SH-SY5Y (cell line): ENCODE data around the gene RND2.

Experiments
- GATA2 ChIP-seq: IDR thresholded peaks from 2 replicates; pipeline ENCODE4 v1.6.1; 2011; ENCODE audit warnings: mild to moderate bottlenecking, low read depth, low read length
- GATA3 ChIP-seq: IDR thresholded peaks from 2 replicates; pipeline ENCODE4 v1.6.1; 2011; ENCODE audit warnings: low read depth, mild to moderate bottlenecking, low read length, moderate library complexity

The RND2 gene

DNA sequence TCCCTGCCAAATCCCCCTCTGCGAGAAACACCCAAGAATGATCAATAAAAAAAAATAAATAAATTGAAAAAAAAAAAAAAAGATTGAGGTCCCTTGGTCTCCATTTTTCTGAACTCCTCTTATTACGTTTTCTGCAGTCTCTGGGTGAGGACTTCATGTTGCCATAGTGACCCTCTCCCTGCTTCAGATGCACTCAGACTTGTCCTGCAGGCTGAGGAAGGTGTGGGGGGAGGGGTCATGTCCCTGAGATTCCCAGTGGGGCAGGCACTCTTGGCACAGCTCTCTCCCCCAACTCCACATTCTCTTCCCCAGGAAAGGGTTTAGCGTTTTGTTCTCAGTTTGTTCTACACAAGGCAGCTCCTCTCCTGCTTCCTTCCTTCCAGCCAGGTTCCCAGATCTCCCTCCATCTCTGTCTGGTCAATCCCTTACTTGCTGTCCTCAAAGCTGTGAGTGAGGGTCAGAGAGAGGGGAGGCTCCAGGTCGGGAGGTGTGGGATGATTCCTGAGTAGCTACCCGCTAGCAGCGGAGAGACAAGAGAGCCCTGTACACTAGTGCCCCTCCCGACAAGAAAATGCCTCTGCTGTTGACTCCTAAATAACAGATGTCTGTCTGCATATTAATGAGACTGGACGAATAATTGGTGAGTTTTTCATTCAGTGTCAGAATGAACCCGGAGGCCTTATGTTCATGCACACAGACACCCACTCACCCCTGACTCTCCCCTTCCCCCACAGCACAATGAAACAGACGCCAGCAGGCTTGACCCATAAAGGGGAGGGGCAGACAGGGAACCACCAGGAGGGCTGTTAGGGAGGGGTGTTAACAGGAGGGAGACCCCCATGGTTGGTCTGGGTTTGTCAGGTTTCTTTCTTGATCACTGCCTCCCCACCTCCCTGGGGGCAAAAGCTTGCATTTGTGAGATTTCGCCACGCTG lies 9.2 kb downstream of the RND2 start:
- TF ChIP-seq GATA2 (peak; percentile 20; the same call in 1 of the 2 replicates), GATA3 (no peak)

GRCh38 chr17:43034894-43035293 lies 9.9 kb downstream of the RND2 start:
- no peak for TF ChIP-seq GATA3
- TF ChIP-seq GATA2 = no peak

GRCh38 chr17:43039646-43040045 lies 14.6 kb downstream of the RND2 start:
- TF ChIP-seq GATA2 (no peak), GATA3 (no peak)

DNA sequence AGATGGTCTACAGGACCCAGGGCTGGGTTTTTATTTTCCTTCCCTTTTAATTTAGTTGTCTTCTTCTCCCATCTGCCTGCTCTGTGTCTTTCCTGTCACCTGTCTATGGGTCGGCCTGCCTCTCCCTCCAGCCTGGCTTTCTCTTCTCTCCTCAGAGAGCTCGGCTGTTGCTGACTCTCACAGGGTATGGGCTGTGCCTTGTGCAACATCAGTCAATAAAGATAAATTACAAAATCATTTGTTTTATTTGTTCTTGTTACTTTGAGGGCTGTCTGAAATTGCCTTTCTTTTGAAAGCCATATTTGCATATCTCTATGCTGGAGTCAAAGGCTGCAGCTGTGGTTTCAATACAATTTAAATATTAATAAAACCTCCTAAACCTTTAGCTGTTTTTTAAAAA lies 15.6 kb downstream of the RND2 start:
- TF ChIP-seq GATA3 (no peak), GATA2 (no peak)

GRCh38 chr17:43042025-43042628 lies 17.1 kb downstream of the RND2 start:
- TF ChIP-seq GATA3 (no peak), GATA2 (no peak)

DNA sequence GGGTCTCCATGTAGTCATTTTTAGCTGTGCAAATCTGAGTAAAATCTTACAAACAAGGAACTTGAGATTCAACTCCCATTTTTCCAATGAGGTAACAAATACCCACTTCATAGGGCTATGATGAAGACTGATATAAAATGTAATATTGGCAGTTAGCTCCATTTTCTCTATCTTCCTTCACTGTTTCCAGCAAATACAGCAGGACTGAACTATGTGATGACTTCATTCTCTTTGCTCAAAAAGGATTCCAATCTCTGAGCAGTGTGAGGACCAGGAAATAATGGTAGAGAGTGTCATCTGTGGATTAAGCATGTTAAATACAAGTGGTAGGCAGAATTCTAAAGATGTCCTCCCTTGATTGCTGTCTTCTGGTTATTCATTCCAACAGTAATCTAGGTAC lies 18.3 kb downstream of the RND2 start:
- TF ChIP-seq GATA3 (no peak), GATA2 (no peak)

GRCh38 chr17:43044024-43044423 lies 19.0 kb downstream of the RND2 start:
- TF ChIP-seq GATA3 (no peak), GATA2 (no peak)

- TF ChIP-seq GATA2 = no peak
- TF ChIP-seq GATA3 = no peak
Measured at GRCh38 chr17:43051969-43052368, 26.9 kb downstream of the RND2 start.

GRCh38 chr17:43056051-43056450 lies 31.0 kb downstream of the RND2 start:
- no peak for TF ChIP-seq GATA2
- no peak for TF ChIP-seq GATA3

GRCh38 chr17:43062984-43063638 lies 38.1 kb downstream of the RND2 start:
- TF ChIP-seq GATA3 (no peak), GATA2 (no peak)

DNA sequence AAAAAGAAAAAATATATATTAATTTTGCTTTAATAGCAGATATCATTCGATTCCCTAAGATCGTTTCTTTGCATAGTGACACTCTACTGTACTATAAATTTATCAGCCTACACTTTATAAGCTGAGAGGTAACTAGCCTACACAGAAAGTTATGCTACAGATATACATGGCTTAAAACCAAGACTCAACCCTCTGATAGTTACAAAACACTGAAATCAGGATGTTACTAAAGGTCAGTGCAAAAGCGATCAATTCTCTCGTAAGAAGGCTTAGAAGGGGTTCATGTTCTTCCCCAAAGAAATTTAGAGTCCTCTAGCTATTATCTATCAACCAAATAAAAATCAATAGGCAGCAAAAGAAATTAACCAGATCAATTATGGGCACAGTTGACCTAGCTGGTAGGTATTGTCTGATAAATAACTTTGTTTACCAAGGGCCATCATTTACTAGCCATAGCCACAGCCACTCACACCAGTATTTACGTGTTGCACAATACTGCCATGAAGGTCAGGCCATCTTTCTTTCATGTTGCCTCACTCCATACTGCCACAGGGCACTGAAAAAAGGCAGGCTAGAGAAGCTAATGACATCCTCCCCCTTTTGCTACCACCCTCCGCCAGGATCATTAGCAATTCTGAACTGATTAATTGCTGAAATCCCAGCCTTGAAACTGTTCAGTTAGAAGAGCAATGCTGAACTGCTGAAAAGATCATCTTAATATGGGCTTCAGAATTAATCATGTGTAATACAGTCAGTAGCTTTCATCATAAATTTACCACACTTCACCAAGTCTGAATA lies 43.7 kb downstream of the RND2 start:
- TF ChIP-seq GATA2 = no peak
- no peak for TF ChIP-seq GATA3

GRCh38 chr17:43069368-43069898 lies 44.4 kb downstream of the RND2 start:
- no peak for TF ChIP-seq GATA2
- TF ChIP-seq GATA3 = no peak

- TF ChIP-seq GATA3 (no peak), GATA2 (no peak)
Measured at GRCh38 chr17:43070257-43070656, 45.2 kb downstream of the RND2 start.
